GM12875 (cell line): Measurements from ENCODE around the gene OR11A1.

Experiments used
- H3K4me3 ChIP-seq: one replicate; pipeline ENCODE4 v1.5.1; 2011; ENCODE audit warnings: low read depth, low read length, control low read depth
- TF ChIP-seq, protein P1 (sequence below): IDR thresholded peaks from 2 replicates; pipeline ENCODE4 v1.5.1; 2011; ENCODE audit warnings: low read depth, mild to moderate bottlenecking, control low read depth, inconsistent platforms, low read length, moderate library complexity, borderline replicate concordance; ENCODE audit not compliant: insufficient read depth

Gene OR11A1

DNA sequence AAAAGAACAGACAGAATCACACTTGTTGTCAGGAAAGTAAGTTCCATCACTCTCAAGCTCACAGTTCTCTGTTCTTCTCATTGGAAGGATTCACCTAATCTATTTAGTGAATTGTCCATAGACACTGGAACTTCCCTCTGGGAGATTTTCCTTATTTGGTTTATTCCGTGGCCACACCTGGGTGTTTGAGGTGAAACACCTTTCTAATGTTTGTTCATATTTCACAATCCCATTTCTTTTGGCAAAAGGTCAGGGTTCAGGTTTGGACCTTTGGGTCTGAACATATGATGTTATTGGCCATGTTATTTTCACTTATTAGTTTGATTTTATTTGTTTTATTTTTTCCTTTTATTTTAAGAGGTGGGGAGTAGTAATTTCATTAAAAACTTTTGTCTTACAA lies 26.9 kb upstream of the OR11A1 start:
- TF ChIP-seq, protein P1, sequence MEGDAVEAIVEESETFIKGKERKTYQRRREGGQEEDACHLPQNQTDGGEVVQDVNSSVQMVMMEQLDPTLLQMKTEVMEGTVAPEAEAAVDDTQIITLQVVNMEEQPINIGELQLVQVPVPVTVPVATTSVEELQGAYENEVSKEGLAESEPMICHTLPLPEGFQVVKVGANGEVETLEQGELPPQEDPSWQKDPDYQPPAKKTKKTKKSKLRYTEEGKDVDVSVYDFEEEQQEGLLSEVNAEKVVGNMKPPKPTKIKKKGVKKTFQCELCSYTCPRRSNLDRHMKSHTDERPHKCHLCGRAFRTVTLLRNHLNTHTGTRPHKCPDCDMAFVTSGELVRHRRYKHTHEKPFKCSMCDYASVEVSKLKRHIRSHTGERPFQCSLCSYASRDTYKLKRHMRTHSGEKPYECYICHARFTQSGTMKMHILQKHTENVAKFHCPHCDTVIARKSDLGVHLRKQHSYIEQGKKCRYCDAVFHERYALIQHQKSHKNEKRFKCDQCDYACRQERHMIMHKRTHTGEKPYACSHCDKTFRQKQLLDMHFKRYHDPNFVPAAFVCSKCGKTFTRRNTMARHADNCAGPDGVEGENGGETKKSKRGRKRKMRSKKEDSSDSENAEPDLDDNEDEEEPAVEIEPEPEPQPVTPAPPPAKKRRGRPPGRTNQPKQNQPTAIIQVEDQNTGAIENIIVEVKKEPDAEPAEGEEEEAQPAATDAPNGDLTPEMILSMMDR, result no peak
- H3K4me3 ChIP-seq, result no peak overlapping the region

DNA sequence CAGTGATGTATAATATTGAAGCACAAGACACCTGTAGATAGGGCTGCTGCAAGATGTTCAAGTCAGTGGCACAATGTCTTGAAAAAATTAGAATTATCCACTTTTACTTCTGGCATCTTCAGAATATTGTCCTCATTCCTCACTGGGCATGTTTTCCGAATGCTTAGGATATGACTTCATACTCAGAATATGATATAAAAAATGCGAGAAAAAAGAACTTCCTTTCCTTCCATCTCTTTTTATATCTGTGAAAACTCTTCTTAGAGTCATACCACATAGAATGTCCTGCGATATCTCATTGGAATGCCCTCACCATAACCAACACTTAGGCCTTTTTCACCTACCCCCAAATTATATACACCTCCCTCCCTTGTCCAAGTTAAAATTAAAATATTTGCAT lies 26.3 kb upstream of the OR11A1 start:
- TF ChIP-seq, protein P1, result no peak
- H3K4me3 ChIP-seq, result no peak overlapping the region

DNA sequence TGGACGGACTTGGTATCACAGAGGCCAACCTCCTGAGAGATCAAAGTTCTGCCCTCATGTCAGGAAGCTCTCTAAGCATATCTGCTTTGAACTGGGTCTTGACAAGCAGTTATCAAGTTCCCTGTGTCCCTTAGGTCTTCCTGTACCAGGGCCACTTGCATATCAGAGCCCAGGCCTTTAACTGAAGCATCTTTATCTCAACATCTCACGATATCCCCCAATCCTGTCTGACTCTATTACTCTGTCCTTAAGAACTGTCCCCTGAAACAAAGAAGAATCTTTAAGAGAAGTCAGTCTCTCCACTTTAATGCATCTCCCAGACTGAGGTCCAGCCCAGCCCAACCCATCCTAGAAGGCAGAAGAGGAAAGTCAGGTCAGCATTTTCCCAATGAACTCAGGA lies 22.7 kb upstream of the OR11A1 start:
- TF ChIP-seq, protein P1, result no peak
- H3K4me3 ChIP-seq, result no peak overlapping the region

- TF ChIP-seq, protein P1, result no peak
- H3K4me3 ChIP-seq, result no peak overlapping the region
Observed at GRCh38 chr6:29478740-29479139, 21.9 kb upstream of the OR11A1 start.

- TF ChIP-seq, protein P1, result no peak
- no peak overlapping the region for H3K4me3 ChIP-seq
Observed at GRCh38 chr6:29477923-29478450, 21.1 kb upstream of the OR11A1 start.

- TF ChIP-seq, protein P1, result no peak
- H3K4me3 ChIP-seq, result no peak overlapping the region
Observed at GRCh38 chr6:29474996-29475395, 18.1 kb upstream of the OR11A1 start.

GRCh38 chr6:29466241-29466640 lies 9.4 kb upstream of the OR11A1 start:
- no peak overlapping the region for H3K4me3 ChIP-seq
- TF ChIP-seq, protein P1, result no peak
